HG03039 (cell line): ENCODE results near the gene PARVG.

Experiments used
- ATAC-seq: cut with Tn5 transposase; IDR thresholded peaks from one replicate; pipeline ENCODE4 v1.9.1; 2021; ENCODE audit warnings: mild to moderate bottlenecking, moderate library complexity; ENCODE audit not compliant: unreplicated experiment

PARVG gene

GRCh38 chr22:44195189-44195871, 14.6 kb downstream of the PARVG start:
- no peak for ATAC-seq

- no peak for ATAC-seq
Measured at GRCh38 chr22:44196241-44196640, 15.5 kb downstream of the PARVG start.

GRCh38 chr22:44196731-44197131, 16.0 kb downstream of the PARVG start:
- no peak for ATAC-seq

GRCh38 chr22:44197271-44197670, 16.5 kb downstream of the PARVG start:
- ATAC-seq = no peak

- ATAC-seq = no peak
Measured at GRCh38 chr22:44199164-44199563, 18.4 kb downstream of the PARVG start.

GRCh38 chr22:44199866-44200265, 19.1 kb downstream of the PARVG start:
- ATAC-seq = no peak

- no peak for ATAC-seq
Measured at GRCh38 chr22:44200451-44200850, 19.7 kb downstream of the PARVG start.

GRCh38 chr22:44200855-44201550, 20.3 kb downstream of the PARVG start:
- no peak for ATAC-seq

- ATAC-seq = no peak
Measured at GRCh38 chr22:44201665-44202064, 20.9 kb downstream of the PARVG start.

GRCh38 chr22:44202261-44202789, 21.6 kb downstream of the PARVG start:
- no peak for ATAC-seq

GRCh38 chr22:44203203-44203602, 22.5 kb downstream of the PARVG start:
- no peak for ATAC-seq

GRCh38 chr22:44204739-44205515, 24.2 kb downstream of the PARVG start:
- ATAC-seq = no peak

- no peak for ATAC-seq
Measured at GRCh38 chr22:44205516-44206329, 25.0 kb downstream of the PARVG start.

- ATAC-seq = no peak
Measured at GRCh38 chr22:44206330-44206645, 25.6 kb downstream of the PARVG start.

GRCh38 chr22:44206696-44207095, 26.0 kb downstream of the PARVG start:
- ATAC-seq = no peak

GRCh38 chr22:44207173-44207980, 26.7 kb downstream of the PARVG start:
- no peak for ATAC-seq

GRCh38 chr22:44207981-44208317, 27.2 kb downstream of the PARVG start:
- no peak for ATAC-seq

- ATAC-seq = no peak
Measured at GRCh38 chr22:44209343-44209742, 28.6 kb downstream of the PARVG start.

GRCh38 chr22:44210722-44211121, 30.0 kb downstream of the PARVG start:
- ATAC-seq = no peak

- ATAC-seq = no peak
Measured at GRCh38 chr22:44211256-44211945, 30.7 kb downstream of the PARVG start.
